GM19035 (cell line): Measurements from ENCODE around the gene PRKRIP1.
A peak's percentile ranks its signal among the peaks of the same experiment; 100 is the strongest.
"Not testable (repeated sequence)": the region's sequence is repeated elsewhere in the genome, so short reads cannot be mapped to it uniquely, and the experiment has no call there.

Experiments used
- ATAC-seq: cut with Tn5 transposase; IDR thresholded peaks from one replicate; pipeline ENCODE4 v1.9.1; 2021; ENCODE audit not compliant: unreplicated experiment

The PRKRIP1 gene

GRCh38 chr7:102395873-102396709, at the start of gene PRKRIP1:
Gene PRKRIP1, plus strand, starts transcription at chr7:102396363. Its CDS starts 49 bp downstream, at chr7:102396412.
- ATAC-seq, result peak; percentile 97

- ATAC-seq, result not testable (repeated sequence)
These were observed 49.2 kb upstream of the PRKRIP1 start for GRCh38 chr7:102346983-102347382.

- not testable (repeated sequence) for ATAC-seq
These were observed 39.8 kb upstream of the PRKRIP1 start, which contains the start of gene SPDYE6 for GRCh38 chr7:102356344-102356743. Gene SPDYE6, minus strand, starts transcription at chr7:102356444. Its CDS starts 421 bp downstream, at chr7:102356023.

GRCh38 chr7:102363549-102364393, 32.4 kb upstream of the PRKRIP1 start:
- peak; percentile 99 for ATAC-seq

GRCh38 chr7:102364394-102364886, 31.7 kb upstream of the PRKRIP1 start:
- not testable (repeated sequence) for ATAC-seq

- ATAC-seq, result not testable (repeated sequence)
These were observed 30.8 kb upstream of the PRKRIP1 start for GRCh38 chr7:102365390-102365789.

- not testable (repeated sequence) for ATAC-seq
These were observed 26.1 kb upstream of the PRKRIP1 start for GRCh38 chr7:102370038-102370437.

- ATAC-seq, result not testable (repeated sequence)
These were observed 23.4 kb upstream of the PRKRIP1 start for GRCh38 chr7:102372796-102373195.

GRCh38 chr7:102376964-102377466, 19.1 kb upstream of the PRKRIP1 start:
- ATAC-seq, result no peak

GRCh38 chr7:102380837-102381236, 15.3 kb upstream of the PRKRIP1 start:
- not testable (repeated sequence) for ATAC-seq

- not testable (repeated sequence) for ATAC-seq
These were observed 14.3 kb upstream of the PRKRIP1 start for GRCh38 chr7:102381696-102382425.

- ATAC-seq, result no peak
These were observed 9.1 kb upstream of the PRKRIP1 start for GRCh38 chr7:102387064-102387463.

GRCh38 chr7:102389810-102390209, 6.4 kb upstream of the PRKRIP1 start:
- peak; percentile 75 for ATAC-seq

GRCh38 chr7:102390697-102391484, 5.3 kb upstream of the PRKRIP1 start:
- no peak for ATAC-seq

GRCh38 chr7:102392330-102392729, 3.8 kb upstream of the PRKRIP1 start:
- ATAC-seq, result no peak

- ATAC-seq, result no peak
These were observed 2.7 kb upstream of the PRKRIP1 start for GRCh38 chr7:102393467-102393866.

- peak; percentile 0 for ATAC-seq
These were observed 631 bp upstream of the PRKRIP1 start for GRCh38 chr7:102395592-102395872.

GRCh38 chr7:102396710-102397019, 502 bp downstream of the PRKRIP1 start:
- ATAC-seq, result no peak

GRCh38 chr7:102398543-102398942, 2.4 kb downstream of the PRKRIP1 start:
- ATAC-seq, result no peak

- ATAC-seq, result no peak
These were observed 4.2 kb downstream of the PRKRIP1 start for GRCh38 chr7:102400360-102400759.
